DMS 273 treated with DMSO at 0.1 percent for 48 hours (cell line): ENCODE data around the gene PLCH2.

ENCODE experiments used
- DNase-seq: peaks from one replicate; lab custom pipeline; 2025; lab: John Stamatoyannopoulos, UW

PLCH2 gene

DNA sequence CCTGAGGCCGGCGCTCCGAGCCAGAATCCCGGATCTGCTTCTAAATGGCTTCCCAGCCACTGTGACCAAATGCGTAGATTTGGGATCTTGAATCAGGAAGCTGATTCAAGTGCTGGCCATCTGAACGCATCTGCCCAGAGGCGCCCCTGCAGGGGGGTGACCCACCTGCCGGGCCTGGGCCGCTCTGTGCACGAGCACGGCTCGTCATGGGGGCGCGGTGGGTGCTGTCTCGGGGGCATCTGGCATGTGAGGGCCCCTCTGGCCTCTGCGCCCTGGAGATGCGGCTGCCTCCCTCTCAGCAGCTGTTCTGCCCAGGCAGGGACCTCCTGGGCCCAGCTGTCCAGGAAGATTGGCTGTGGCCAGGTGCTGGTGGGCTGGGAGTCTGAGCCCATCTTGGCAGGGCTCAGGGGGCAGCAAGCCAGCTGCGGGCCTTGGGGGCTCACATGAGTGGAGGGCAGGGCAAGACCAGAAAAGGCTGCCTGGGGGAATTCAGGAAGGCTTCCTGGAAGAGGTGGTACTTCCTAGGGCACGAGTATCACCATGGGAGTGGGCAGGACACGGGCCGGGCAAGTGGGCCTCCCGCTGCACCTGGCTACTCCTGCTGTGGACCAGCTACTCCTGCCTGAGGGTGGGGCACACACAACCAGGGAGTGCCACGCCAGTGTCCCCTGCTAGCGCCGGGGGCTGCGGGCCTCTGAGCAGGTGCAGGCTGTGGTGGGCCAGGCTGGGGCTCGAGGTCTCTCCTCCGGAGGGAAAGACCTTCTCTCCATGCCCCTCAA lies 25.1 kb downstream of the PLCH2 start:
- DNase-seq: no peak

DNA sequence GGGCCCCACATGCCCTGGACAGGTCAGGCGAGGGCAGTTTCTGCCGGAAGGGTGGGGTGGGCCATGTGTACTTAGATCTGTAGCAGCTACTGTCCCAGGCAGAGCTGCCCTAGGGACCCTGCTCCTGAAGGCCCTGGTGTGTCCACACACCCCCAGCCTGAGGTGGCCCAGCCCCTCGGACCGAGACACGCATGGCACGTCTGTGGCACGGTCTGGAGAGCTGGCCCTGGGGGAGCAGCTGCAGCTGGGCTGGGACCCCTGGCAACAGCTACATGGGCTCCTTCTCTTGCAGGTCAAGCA lies 25.7 kb downstream of the PLCH2 start:
- DNase-seq: no peak

DNA sequence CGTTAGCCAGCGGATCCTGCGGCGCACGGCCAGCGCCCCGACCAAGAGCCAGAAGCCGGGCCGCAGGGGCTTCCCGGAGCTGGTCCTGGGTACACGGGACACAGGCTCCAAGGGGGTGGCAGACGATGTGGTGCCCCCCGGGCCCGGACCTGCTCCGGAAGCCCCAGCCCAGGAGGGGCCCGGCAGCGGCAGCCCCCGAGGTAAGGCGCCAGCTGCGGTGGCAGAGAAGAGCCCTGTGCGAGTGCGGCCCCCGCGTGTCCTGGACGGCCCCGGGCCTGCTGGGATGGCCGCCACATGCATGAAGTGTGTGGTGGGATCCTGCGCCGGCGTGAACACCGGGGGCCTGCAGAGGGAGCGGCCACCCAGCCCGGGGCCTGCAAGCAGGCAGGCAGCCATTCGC lies 26.1 kb downstream of the PLCH2 start:
- no peak for DNase-seq

DNA sequence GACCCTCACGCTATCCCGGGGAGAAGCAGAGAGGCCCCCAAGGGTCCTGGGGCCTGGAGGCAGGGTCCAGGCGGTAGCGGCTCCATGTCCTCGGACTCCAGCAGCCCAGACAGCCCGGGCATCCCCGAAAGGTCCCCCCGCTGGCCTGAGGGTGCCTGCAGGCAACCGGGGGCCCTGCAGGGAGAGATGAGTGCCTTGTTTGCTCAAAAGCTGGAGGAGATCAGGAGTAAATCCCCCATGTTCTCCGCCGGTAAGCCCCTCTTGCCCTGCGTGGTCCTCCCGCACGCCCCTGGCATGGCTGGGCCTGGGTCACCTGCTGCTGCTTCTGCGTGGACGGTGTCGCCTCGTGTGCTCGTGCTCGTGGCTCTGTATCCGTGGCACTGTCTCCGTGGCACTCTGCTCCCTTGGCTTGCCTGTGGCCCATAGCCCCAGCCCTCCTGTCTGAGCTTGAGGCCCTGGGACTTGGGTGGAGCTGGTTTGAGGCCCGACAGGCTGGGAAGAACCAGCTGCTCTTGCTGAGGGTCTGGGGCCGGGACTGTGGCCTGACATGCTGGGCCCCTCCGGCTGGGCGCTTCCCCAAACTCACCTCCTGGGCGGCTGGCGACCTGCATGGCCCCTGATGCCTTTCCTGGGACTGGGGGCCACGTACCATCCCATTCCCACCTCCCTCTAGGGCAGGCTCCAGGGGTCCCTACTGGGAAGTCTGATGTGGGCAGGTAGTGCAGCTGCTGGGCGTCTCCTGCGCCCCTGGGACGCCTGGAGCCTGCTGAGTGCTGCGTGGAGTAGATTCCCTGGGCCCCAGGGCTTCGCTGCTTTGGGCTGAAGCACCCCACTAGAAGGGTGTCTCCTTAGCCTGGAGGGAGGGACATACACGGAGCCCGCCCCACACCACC lies 26.8 kb downstream of the PLCH2 start:
- DNase-seq: no peak

DNA sequence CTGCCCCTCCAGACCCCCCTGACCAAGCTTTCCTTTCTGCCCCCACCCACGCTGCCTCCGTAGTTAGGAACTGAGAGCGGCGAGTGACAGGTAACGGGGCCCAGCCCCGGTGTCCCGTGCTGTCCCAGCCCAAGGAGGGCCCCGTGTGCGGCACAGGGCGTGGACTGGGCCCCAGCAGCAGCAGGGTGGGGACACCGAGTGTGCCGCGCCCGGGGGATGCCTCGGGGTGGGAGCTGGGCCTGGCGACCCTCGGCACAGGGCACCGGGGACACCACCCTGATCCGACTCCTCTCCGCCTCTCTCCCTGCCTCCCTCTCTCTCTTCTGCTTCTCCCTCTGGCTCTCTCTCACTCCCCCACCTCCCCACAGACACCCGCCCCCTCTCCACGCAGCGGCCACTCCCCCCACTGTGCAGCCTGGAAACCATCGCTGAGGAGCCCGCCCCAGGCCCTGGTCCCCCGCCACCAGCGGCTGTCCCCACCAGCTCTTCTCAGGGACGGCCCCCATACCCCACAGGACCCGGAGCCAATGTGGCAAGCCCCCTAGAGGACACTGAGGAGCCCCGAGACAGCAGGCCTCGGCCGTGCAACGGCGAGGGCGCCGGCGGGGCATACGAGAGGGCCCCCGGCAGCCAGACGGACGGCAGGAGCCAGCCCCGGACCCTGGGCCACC lies 27.6 kb downstream of the PLCH2 start:
- no peak for DNase-seq

DNA sequence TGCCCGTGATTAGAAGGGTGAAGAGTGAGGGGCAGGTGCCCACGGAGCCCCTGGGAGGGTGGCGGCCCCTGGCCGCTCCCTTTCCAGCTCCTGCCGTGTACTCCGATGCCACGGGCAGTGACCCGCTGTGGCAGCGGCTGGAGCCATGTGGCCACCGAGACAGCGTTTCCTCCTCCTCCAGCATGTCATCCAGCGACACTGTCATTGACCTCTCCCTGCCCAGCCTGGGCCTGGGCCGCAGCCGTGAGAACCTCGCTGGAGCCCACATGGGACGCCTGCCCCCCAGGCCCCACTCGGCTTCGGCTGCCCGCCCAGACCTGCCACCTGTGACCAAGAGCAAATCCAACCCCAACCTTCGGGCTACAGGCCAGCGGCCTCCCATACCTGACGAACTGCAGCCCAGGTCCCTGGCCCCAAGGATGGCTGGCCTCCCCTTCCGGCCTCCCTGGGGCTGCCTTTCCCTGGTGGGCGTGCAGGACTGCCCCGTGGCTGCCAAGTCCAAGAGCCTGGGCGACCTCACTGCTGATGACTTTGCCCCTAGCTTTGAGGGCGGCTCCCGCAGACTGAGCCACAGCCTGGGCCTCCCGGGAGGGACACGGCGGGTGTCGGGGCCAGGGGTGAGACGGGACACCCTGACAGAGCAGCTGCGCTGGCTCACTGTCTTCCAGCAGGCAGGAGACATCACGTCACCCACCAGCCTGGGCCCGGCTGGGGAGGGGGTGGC lies 28.3 kb downstream of the PLCH2 start:
- DNase-seq: no peak

DNA sequence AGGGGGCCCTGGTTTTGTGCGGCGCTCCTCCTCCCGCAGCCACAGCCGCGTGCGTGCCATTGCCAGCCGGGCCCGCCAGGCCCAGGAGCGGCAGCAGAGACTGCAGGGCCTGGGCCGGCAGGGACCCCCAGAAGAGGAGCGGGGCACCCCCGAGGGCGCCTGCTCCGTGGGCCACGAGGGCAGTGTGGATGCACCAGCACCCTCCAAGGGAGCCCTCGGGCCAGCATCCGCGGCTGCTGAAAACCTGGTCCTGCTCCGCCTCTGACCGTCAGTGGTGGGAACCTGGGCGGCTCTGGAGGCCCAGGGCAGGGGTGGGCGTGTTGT lies 28.8 kb downstream of the PLCH2 start:
- no peak for DNase-seq

DNA sequence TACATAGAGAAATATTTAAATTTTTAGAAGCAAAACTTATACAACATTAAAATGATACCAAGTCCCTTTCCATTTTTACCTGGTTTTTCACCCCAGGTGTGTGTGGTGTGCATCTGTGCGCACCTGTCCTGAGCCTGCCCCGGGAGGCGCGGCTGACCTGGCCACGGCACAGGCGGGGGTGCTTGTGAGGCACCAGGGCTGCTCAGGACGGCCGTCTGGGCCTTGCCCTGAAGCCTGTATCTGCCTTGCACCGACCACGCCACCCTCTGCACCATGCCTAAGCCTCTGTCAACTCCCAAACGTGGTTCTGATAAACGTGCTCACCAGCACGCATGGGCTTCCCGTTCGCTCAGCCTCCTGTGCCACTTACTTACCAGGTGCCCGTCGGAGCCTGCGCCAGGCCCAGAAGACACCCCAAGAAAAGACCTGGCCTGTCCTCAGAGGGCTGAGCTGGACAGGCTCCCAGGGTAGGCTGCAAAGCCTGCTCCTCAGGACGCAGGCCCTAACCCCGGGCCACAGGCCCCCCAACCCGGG lies 29.4 kb downstream of the PLCH2 start:
- DNase-seq: no peak

DNA sequence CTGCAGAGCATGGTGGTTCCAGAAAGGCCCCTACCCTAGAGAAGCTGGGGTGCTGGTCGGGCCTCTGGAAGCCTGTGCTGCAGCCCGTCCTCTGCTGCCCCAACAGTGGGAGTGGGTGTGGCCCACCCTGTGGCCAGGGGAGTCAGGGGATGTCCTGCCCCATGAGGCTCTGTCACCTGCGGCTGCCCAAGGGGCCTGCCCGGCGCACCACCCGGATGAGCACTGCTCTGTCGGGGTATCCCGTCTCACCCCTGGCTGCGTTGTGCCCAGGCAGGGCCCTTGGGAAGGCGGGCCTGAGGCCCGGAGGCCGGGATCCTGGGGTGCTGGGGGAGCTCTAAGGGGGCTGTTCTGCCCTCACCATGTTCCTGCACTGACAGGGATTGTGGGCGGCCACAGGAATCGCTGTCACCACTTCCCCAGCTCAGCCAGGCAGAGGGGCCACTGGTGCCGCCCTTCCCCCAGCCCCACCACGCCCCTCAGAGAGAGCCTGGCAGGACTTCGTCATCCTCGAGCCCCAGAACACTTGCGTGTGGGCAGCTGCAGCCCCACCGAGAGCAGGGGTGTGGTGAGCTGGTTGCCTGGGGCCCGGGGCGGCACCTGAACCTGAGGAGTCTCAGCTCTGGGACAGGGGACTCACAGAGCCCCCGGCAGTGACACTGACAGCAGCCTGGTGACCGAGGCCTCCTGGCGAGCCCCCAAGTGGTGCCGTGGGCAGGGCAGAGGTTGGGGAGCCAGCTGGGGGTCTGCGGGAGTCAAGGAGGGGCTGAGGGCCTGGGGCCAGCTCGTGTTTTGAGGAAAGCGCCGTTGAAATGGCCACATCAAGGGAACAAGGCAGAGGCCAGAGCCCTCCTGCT lies 30.1 kb downstream of the PLCH2 start:
- DNase-seq: no peak

DNA sequence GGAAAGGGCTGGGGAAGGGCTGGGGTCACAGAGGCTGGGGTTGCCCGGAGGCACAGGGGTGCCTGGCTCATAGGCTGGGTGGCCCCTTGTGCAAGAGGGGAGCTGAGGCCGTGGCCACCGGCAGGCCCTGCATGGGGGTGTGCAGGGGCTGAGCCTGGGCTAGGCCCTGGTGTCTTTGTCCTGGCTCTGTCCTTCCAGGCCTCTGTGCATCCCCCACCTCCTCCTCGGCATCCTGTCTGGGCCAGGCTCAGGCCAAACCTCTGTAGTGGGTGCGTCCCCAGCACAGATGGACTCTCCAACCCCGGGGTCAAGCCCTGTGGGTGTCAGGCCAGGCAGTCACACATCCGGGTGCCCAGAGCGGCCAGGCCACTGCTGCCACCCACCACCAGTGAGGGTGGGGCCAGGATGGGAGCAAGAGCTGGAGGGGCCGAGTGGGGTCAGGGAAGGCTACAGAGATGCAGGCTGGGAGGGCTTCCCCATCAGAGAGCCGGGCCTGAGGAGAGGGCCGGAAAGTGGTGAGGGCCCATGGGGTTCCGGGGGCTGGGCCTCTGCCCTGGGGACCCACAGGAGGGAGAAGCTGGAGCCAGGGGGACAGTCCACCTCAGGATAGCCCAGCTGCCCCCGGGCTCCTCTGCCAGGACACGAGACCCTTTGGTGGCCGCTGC lies 30.9 kb downstream of the PLCH2 start:
- DNase-seq: no peak

DNA sequence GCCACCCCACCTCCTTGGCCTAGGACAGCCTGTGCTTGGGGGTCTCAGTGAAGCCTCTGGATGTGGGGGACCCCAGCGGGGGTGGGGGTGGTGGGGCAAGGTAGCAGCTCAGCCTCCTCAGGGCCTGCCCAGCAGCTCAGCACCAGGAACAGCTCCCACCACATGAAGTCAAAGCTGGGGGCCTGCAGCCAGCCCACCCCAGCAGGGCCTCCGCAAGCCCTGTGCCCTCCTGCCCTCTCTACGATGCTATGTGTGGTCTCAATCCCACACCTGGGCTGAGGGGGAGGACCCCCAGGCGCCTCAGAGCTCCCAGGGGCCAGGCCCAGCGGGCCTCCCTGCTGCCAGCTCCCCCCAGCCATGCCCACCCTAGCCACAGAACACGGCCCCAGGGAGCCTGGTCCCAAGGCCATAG lies 31.7 kb downstream of the PLCH2 start:
- DNase-seq: no peak

DNA sequence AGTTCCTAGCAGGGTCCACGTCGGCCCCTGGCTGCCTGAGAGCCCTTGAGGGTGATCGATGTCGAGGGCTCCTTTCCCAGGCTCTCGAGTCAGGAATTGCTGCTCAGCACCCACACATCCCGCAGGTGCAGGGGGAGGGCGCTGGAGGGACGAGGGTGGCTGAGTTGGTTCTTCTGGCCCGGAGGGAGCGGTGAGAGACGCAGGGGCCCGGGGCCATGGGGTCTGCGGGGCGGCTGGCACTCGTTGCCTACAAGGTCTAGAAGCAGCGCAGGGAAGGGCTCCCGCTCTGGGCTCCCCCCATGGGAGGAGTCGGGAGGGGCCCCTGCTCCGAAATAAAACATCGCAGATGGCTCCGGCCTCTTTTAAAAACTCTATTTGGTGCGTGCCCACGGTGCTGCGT lies 32.1 kb downstream of the PLCH2 start:
- DNase-seq: no peak

DNA sequence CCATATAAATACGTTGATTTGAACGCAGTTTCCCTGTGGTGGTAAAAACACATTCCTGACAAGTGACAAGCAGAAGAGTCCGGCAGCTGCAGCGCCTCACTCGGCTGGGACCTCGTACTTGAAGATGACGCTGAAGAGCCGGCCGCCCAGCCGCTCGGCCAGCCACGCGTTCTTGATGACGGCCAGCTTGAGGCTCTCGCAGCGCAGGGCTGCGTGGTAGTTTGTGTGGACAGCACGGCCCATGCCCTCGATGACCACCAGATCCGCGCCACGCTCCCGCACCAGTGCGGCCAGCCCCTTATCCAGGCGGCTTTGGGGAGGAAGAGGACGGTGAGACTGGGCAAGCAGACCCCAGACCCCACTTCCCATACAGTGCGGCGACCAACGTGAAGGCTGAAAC lies 32.7 kb downstream of the PLCH2 start:
- DNase-seq: no peak

DNA sequence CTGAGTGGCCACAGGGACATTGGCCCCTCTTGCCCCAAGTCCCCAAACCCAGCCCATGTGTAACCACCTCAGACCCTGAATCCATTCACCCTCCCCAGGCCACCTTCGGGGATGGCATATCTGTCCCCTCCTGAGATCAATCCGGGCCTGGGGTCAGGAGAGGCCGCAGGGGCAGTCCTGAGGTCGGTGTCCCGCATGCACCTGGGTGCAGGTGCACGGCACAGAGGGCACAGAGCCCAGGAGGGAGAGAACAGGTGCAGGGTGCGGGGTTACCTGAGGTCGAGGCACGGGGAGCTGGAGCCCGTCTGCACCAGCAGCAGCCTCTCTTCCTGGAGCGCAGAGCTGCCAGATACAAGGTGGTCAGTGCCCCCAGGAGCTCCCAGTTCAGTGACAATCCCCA lies 33.5 kb downstream of the PLCH2 start:
- no peak for DNase-seq

DNA sequence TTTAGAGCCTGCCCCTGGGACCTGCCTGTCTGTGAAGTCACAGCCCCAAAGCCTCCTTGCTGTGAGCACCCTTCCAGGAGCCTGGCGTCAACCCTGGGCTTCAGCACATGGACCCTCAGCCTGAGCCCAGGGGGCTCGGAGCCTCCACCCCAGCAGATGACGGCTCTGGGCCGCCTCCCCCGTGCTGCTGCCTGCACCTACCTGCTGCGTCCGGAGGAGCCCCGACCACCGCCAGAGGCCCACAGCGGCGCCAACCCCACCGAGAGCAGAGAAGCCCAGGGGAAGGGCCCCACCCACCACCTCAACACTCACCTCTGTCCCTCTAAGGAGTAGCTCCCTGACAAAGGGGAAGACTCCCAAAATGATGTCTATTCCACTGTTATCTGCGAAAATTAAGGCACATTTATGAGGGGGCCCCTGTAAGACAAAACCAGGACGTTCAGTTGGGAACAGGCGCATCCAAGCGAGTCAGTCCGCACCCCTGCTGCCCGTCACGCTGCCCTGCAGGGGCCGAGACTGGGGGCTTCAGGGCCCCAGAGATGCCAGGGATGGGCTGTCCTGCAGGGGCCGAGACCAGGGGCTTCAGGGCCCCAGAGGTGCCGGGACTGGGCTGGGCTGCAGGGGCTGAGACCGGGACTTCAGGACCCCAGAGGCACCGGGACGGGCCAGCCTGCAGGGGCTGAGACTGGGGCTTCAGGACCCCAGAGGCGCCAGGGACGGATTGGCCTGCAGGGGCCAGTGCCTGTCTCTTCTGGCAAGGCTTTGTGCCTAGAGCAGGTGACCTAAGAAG lies 34.5 kb downstream of the PLCH2 start:
- DNase-seq: no peak

DNA sequence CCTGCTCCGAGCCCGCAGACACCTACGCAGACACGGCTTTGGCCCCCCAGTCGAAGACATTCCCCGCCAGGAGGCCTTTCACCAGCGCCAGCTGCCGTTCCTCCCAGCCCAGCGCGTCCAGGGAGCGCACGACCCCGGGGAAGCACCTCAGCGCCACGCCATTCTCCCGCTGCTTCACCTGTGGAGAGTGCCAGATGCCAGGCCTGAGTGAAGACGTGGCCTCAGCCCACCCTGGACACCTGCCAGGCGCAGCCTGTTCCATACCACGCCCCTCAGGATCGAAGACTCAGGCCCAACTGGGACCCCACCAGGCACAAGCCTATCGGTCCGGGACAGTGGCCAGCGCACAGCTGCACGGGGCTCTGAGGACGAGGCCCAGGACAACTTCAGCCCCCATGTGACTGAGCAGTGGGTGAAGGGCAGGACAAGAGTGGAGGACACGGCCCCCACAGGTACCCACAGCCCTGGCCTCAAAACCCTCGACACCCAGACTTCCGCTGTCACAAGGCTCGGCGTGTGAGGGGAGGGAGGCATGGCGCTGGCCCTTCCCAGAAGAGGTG lies 36.9 kb downstream of the PLCH2 start:
- no peak for DNase-seq

DNA sequence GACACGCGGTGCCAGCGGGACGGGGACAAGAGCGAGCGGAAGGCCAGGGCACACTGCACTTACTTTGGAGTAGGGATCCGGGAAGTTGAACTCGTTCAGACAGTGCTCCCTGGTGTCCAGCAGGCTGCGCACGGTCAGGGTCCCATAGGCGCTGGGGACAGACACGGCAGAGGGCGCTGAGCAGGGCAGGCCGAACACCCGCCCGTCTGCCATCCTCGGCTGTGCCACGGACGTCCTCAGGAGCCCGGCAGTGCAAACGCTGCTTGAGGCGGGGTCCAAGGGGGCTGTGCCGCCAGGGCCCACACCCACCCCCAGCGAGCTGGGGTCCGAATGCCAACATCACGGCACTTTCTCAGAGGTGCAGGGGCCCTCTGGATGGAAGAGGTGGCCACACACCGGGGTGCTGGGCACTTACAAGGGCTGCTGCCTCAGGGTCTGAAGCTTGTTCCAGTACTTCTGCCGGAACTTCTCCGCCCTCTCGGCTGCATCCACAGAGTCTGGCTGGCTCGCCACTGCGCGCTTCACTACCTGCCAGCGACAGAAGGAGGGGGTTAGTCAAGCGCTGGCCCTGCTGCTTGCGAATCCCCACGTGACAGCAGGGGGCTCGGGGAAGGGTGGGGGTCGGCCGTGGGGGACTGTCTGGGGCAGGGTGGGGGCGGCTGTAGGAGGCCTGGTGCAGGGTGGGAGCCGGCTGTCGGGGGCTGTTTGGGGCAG lies 38.0 kb downstream of the PLCH2 start:
- DNase-seq: no peak

DNA sequence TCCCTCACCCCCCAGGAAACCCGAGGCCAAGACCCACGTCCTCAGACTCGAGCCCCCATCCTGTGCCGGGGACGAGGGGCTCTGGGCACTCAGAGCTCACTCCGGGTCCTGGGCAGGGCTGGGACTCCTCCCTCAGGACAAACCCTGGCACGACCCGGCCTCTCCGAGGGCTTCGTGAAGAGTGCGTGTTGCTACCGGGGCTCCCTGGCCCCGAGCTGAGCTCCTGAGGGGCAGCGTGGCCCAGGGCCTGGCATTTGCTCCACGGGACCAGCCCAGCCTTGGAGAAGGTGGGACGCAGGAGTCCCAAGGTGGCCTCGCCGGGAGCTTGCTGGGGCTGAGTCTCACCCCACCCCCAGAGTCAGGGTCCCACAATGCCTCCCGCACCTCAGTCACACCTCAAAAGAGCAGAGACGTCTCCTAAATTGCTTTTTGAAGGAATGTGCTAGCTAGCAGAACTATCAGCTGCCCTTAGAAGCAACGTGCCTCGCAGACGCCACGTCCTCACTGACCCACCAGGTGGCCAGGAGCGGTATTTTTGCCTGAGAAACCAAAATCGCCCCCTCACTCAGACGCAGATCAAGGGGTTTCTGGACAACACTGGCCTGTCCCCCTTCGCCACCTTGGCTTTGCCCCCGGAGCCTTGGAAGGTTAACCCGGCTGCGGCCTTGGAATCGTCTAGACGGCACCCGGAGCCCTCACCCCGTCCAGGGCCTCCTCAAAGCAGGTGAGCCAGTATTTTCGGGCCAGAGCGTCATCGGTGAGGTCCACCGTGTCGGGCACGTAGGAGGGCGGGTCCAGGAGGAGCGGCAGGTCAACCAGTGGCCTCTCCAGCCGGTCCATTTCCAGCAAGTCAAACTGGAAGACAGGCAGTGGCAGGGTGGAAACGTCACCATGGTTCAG lies 39.0 kb downstream of the PLCH2 start:
- DNase-seq: no peak
